Calu3 (cell line): Measurements from ENCODE around the gene PYGO1. TPM values are rescaled to one million over a fixed set of nuclear protein-coding genes. Genes with fewer than 3 reads are reported as not detected.

Source experiments
- Bru-seq: library from RNA; stranded (reverse); fragments of 400-500 nt; gene quantifications from one replicate; lab custom pipeline; 2021; lab: Mats Ljungman, UMichigan
- BruChase-seq, 2 experiments: library from RNA; stranded (reverse); fragments of 400-500 nt; gene quantifications; one replicate each; lab custom pipeline; 2021; lab: Mats Ljungman, UMichigan
- BruUV-seq: library from RNA; stranded (reverse); fragments of 400-500 nt; replicated peaks from 2 replicates; lab custom pipeline; 2021; lab: Mats Ljungman, UMichigan
- CTCF ChIA-PET: fragments of 300-600 bp; sonication (Branson Sonifier 250); formaldehyde crosslinking; loops from one replicate; lab custom pipeline; 2022; ENCODE audit warnings: antibody characterized with exemption; lab: Charles Lee
- DNase-seq: peaks from one replicate; pipeline ENCODE4 v3.0.0; 2022
- H3K27ac Mint-ChIP-seq: one replicate; pipeline ENCODE4 v1.8.0; 2022; ENCODE audit warnings: mixed read lengths; ENCODE audit not compliant: unreplicated experiment
- H3K27me3 Mint-ChIP-seq: one replicate; pipeline ENCODE4 v1.8.0; 2022; ENCODE audit warnings: mixed read lengths; ENCODE audit not compliant: unreplicated experiment
- H3K36me3 Mint-ChIP-seq: one replicate; pipeline ENCODE4 v1.8.0; 2022; ENCODE audit warnings: mild to moderate bottlenecking, moderate library complexity, mixed read lengths; ENCODE audit not compliant: insufficient read depth, unreplicated experiment
- H3K4me1 Mint-ChIP-seq: one replicate; pipeline ENCODE4 v1.8.0; 2022; ENCODE audit warnings: mild to moderate bottlenecking, low read depth, mixed read lengths; ENCODE audit not compliant: unreplicated experiment
- H3K4me3 Mint-ChIP-seq: one replicate; pipeline ENCODE4 v1.8.0; 2022; ENCODE audit warnings: mild to moderate bottlenecking, low read depth, moderate library complexity, mixed read lengths; ENCODE audit not compliant: unreplicated experiment
- H3K9me3 Mint-ChIP-seq: one replicate; pipeline ENCODE4 v1.8.0; 2022; ENCODE audit warnings: low read depth, mixed read lengths; ENCODE audit not compliant: unreplicated experiment
- CTCF ChIP-seq: fragments of 200-600 bp; IDR thresholded peaks from one replicate; pipeline ENCODE4 v1.8.0; 2022; ENCODE audit warnings: antibody characterized with exemption; ENCODE audit not compliant: unreplicated experiment
- intact Hi-C: fragments of 100-400 bp; cut with micrococcal nuclease; formaldehyde crosslinking; loops from one replicate; pipeline ENCODE4 v1.10.0; 2022; ENCODE audit not compliant: unreplicated experiment
- long read RNA-seq: library from polyadenylated mRNA; stranded (forward); transcript quantifications from one replicate; pipeline ENCODE4 v2.0.0, GENCODE V29; 2022
- total RNA-seq: library from RNA; stranded (reverse); gene quantifications from 2 replicates; pipeline ENCODE4 v1.2.3, GENCODE V29; 2022

The PYGO1 gene, protein sequence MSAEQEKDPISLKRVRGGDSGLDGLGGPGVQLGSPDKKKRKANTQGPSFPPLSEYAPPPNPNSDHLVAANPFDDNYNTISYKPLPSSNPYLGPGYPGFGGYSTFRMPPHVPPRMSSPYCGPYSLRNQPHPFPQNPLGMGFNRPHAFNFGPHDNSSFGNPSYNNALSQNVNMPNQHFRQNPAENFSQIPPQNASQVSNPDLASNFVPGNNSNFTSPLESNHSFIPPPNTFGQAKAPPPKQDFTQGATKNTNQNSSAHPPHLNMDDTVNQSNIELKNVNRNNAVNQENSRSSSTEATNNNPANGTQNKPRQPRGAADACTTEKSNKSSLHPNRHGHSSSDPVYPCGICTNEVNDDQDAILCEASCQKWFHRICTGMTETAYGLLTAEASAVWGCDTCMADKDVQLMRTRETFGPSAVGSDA
- total RNA-seq: 2.5 and 2.8 TPM in 2 replicates
- Bru-seq, nascent RNA: percentile 40 among the genes with signal in this experiment
- BruChase-seq, experiment 1, labeled RNA remaining after a 6-hour chase: percentile 43 among the genes with signal in this experiment
- percentile 43 among the genes with signal in this experiment for BruChase-seq, experiment 2, labeled RNA remaining after a 2-hour chase
- long read RNA-seq: 0 reads

DNA sequence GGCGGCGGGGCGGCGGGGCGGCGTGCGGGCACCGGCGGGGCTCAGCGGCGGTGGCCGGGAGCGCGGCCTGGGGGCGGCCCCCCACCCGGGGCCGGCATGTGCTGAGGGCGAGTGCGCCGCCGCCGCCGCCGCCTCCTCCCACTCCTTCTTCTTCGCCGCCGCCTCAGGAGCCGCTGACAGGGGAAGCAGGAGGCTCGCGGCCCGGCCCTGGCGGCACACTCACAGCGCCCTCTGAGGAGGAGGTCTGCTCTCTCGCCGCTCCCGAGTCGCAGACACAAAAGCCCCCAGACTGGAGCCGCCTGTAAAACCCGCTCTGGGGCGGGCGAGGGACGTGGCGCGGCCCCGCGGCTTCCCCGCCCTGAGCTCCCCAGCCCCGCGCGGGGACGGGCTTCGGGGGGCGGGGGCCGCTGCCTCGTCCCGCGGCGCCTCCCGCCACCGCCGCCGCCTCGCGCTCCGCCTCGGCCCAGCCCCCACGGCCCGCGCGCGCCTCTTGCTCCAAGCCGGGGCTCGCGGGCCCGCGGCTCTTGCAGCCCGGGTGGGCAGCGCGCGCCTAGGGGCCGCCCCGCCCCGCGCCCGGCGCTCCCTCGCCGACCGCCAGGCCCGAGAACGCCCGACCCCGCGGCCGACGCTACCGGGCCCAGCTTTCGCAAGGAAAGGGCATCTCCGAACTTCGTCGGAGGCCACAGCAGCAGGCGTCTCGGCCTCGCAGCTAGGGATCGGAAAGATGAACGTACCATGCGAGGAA, at the start of gene PYGO1:
Gene PYGO1 (minus strand): TSS at position 276 of the 745 bp plus-strand sequence. CDS start 462 bp downstream, outside the sequence.
- no TSS peak for BruUV-seq
- H3K4me1 Mint-ChIP-seq: no peaks in the 10 kb centered on the region
- no peak within 1 kb of the TSS for H3K27ac Mint-ChIP-seq
- no peak within 1 kb of the TSS for H3K4me3 Mint-ChIP-seq
- no peaks in the 10 kb centered on the region for H3K9me3 Mint-ChIP-seq
- peaks cover 11% of the 10 kb centered on the region for H3K36me3 Mint-ChIP-seq
- peaks cover 13% of the 10 kb centered on the region for H3K27me3 Mint-ChIP-seq
- peak; percentile 68 for DNase-seq
- intact Hi-C loops: no loop called here
- TF ChIP-seq CTCF: no peak
- CTCF ChIA-PET: interaction anchor here (0.6 kb wide), 1 partner anchor 769 kb away, joined by 3 read pairs; no protein-coding TSS in a partner anchor

DNA sequence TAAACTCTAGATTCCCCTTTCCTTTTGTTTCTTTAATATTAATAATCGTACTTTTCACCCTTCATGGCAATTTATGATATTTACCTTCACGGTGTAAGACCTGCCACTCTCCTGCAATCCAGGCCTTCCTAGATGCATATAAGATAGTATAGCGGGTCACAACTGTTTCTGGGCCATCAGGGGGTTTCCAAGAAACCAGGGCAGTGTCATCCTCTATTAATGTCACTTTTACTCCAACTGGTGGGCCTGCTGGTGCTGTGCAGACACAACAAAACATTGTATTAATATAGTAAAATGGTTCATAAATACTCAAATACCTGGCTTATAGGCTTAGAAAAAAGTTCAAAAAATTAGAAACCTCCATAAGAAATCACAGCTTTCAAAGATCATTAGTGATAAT, 48.9 kb upstream of the PYGO1 start:
- CTCF ChIA-PET: no interaction called here
- Mint-ChIP-seq H3K27ac (no peak overlapping the region), H3K36me3 (no peaks in the 10 kb centered on the region), H3K4me3 (no peak overlapping the region), H3K4me1 (no peaks in the 10 kb centered on the region), H3K9me3 (no peaks in the 10 kb centered on the region), H3K27me3 (no peaks in the 10 kb centered on the region)
- TF ChIP-seq CTCF: no peak
- intact Hi-C loops: no loop called here
- DNase-seq: no peak
- no TSS peak for BruUV-seq

DNA sequence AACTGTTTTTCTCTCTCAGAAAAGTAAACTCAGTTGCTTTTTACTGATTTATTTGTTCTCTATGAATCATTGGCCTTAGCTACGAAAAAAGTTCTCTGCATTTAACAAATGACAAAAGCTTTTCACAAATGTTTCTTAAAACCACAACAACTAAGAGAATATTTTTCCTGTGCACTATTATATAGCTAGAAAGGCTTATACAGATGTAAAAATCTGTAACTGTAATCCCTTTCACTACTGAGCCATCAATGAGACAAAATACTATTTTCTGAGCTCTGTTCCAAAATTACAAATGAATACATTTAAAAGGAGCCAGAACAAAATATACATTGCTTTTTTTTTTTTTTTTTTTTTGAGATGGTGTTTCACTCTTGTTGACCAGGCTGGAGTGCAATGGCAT, 45.6 kb upstream of the PYGO1 start:
- intact Hi-C loops: no loop called here
- H3K27me3 Mint-ChIP-seq: no peaks in the 10 kb centered on the region
- H3K4me1 Mint-ChIP-seq: no peaks in the 10 kb centered on the region
- no peak for TF ChIP-seq CTCF
- no peak for DNase-seq
- BruUV-seq: no TSS peak
- no peak overlapping the region for H3K27ac Mint-ChIP-seq
- H3K9me3 Mint-ChIP-seq: no peaks in the 10 kb centered on the region
- H3K36me3 Mint-ChIP-seq: no peaks in the 10 kb centered on the region
- no peak overlapping the region for H3K4me3 Mint-ChIP-seq
- CTCF ChIA-PET: interaction anchor here (0.6 to 0.7 kb wide), 4 partner anchors 90 to 1283 kb away, joined by 3 to 4 read pairs (median 3); no protein-coding TSS in a partner anchor

DNA sequence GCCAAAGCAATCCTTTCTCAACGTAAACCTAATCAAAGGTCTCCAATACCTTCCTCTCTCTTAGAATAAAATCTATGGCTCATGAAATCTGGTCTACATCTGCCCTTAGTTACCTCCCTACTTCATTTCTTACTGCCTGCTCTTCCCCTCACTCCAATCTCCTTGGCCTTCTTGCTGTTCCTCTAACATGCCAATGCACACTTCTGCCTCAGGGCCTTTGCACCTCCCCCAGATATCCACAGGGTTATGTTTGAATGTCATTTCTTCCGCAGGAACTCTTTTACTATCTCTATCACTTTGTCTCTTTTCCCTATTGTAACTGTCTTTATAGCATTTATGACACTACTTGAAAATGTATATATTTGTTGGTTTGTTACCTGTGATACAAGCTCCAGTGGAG, 44.3 kb upstream of the PYGO1 start:
- Mint-ChIP-seq H3K27me3 (no peaks in the 10 kb centered on the region), H3K27ac (no peak overlapping the region), H3K9me3 (no peaks in the 10 kb centered on the region), H3K4me3 (no peak overlapping the region), H3K36me3 (peaks cover 6% of the 10 kb centered on the region), H3K4me1 (peaks cover 11% of the 10 kb centered on the region)
- CTCF ChIA-PET: no interaction called here
- intact Hi-C loops: no loop called here
- no peak for DNase-seq
- no peak for TF ChIP-seq CTCF
- BruUV-seq: no TSS peak
